ENCODE results near the gene TMEM150C.

The TMEM150C gene

DNA sequence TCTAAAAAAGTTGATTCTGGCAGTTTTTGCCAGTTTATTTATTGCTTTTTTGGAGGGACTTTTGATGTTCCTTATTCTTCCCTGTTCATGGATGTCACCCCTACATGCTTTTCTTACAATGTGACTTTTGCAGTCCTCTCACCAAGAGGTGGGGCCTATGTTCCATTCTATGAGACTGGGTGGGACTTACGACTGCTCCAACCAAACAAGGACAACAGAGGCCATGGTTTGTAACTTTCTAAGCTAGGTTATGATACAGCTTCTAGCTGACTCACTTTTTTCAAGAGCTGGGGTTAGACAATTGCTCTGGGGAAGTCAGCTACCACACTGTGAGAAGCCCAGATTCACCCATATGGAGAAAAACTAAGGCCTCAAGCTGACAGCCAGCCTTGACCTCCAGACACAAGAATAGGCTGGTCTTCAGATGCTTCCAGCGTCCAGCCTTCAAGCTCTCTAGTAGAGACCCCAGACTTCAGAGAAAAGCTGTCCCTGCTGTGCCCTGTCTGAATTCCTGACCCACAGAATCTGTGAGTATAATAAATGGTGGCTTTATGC lies 91.9 kb downstream of the TMEM150C start:
- DNase-seq = no peak

GRCh38 chr4:82467471-82467870 lies 94.3 kb downstream of the TMEM150C start:
- no peak for DNase-seq

DNA sequence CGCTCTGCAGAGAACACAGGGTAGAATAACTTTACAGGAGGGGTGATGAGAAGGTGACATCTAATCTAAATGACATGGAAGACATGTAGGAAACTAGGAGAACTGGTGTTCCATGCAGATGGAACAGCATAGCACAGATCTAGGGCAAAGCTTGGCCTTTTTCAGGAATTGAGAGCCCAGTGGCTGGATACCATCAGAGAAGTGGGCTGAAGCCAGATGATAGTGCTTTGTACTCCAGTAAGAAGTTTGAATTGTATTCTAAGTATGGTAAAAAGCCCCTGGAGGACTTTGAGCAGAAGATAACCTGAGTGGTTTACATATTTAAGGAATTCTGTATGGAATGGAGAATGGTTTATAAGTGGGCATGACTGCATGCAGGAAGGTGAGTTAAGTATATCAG lies 98.6 kb downstream of the TMEM150C start:
- DNase-seq = no peak

GRCh38 chr4:82462415-82462831 lies 99.4 kb downstream of the TMEM150C start:
- DNase-seq = peak; percentile 67 to 81 (median 78)

DNA sequence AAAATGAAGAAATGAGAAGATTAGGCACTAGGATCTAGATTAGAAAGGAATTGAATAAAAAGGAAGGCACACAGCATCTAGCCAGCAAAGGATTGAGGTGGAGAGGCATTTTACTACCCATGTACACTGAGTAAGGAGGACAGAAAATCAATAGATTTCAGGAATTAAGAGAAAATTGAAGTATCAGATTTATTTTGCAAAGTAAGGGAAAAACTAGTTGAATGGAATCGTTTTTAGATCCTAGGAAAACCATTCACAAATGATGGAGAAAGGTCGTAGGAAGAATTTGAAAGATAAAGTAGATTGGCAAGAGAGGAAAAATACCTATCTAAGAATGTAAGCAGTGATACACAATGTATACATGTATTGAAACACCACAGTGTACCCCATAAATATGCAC lies 100.1 kb downstream of the TMEM150C start:
- no peak for DNase-seq

GRCh38 chr4:82458729-82459128 lies 103.1 kb downstream of the TMEM150C start:
- no peak for DNase-seq

GRCh38 chr4:82457266-82457665 lies 104.5 kb downstream of the TMEM150C start:
- no peak for DNase-seq

DNA sequence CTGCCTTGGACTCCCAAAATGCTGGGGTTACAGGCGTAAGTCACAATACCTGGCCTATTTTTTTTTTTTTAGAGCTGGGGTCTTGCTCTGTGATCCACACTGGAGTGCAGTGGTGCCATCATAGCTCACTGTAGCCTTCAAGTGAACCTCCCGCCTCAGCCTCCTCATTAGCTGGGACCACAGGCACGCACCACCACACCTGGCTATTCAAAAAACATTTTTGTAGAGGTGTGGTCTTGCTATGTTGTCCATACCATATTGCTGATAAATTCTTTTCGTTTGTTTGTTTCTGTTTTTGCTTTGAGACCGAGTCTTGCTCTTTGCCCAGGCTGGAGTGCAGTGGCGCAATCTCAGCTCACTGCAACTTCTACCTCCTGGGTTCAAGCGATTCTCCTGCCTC lies 109.8 kb downstream of the TMEM150C start:
- DNase-seq = no peak

DNA sequence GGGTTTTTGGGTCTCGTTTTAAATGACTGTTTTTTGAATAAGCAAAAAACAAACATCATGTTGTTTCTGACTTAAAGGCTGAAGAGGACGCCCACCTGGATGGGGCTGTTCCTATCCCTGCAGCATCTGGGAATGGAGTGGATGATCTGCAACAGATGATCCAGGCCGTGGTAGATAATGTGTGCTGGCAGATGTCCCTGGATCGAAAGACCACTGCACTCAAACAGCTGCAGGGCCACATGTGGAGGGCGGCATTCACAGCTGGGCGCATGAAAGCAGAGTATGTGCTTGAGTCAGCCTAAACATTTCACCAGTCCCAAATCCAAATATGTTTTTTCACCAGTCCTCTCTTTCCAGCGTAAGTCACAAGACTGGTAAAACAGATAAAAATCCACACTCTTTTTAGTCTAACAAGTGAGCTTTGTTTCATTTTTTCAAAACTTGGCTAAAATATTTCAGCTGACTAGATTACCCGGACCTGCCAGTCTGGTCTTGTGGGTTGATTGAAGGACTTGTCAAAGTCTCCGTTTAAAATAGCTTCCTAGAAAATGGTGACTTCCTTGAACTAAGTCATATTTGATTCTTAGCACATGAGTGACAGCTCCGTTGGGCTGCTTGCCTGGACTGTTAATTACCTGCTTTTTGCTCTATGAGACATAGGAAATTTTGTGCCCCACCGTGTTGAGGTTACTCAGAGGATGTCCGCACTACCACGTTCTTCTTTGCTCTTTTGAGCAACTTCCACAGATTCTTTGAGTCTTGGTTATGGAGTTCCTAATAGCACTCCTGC lies 110.6 kb downstream of the TMEM150C start:
- DNase-seq = no peak

- no peak for DNase-seq
Observed at GRCh38 chr4:82447886-82448285, 113.9 kb downstream of the TMEM150C start.

DNA sequence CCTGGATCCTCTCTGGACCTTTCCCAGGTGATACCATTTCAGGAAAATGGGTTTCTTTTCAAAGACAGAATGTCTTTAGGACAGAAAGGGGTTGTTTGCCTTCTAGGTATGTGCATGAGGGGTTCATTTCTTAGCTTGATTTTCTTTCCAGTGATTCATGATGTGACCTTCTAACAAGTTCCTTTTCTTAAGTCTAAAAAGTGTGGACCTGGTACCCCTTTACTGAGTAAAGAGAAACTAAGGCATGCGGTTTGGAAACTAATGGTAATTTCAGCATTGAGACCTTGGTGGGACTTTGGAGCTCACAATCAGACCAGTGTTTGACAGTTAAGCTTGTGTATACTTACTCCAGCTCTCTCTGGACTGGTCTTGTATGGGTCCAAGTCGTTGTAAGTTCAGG lies 122.7 kb downstream of the TMEM150C start:
- DNase-seq = no peak

DNA sequence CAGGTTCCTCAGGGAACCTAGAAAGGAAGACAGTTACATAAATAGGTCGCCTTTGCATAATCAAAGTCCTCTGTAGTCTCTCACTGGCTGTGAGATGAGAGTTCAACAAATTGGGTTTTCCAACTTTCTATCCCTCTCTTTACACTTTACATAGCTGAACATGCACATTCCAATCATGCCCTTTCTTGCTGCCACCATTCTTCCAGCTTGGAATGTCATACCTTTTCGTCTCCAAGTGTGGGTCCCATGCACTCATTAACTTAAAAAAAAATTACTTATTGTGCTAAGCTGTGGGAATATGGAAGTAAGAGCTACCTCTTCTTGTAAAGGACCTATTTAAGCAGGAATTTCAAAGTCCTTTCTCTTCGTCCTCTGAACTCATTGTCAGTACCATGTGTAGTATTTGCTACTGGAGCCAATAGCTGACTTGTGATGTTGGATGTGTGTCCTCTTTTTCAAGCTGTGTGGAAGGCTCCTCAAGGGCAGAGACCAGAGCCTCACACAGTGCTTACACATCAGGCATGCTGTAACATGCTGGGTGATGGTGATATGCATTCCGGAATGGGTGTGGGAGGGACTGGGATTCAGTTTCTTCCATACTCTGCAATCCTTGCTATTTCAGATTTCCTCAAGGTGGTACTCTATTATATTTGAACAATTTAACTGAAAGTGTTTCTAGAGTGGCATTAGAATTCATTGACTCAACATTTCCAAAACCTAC lies 124.3 kb downstream of the TMEM150C start:
- DNase-seq = no peak

- no peak for DNase-seq
Observed at GRCh38 chr4:82436780-82437179, 125.0 kb downstream of the TMEM150C start.

DNA sequence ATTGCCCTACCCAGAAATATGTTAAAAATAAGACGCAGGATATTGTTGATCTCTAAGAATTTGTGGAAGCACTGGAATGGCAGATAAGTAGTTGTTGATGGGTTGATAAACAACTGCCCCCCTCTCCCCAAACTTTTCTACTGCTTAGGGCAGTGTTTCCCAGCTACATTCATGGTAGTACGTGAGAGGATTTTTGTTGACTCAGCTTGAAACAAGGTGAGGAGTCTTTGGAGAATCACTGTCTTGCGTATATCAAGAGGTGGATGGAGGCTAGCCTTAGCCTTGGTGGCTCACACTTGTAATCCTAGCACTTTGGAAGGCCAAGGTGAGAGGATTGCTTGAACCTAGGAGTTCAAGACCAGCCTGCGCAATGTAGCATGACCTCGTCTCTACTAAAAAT lies 125.7 kb downstream of the TMEM150C start:
- DNase-seq = no peak

GRCh38 chr4:82434949-82435348 lies 126.8 kb downstream of the TMEM150C start:
- DNase-seq = no peak

- DNase-seq = no peak
Observed at GRCh38 chr4:82433791-82434190, 128.0 kb downstream of the TMEM150C start.
